HL-60/S4 treated with retinoic acid at 250 ng/mL for 4 days and 3 days (cell line): ENCODE measurements around the gene TK1.

Source experiments
- in situ Hi-C: fragments of 300-500 bp; cut with MboI; formaldehyde crosslinking; loops from 2 replicates; pipeline ENCODE4 v1.7.0; 2022; ENCODE audit warnings: low sequenced_read_pairs

TK1 gene

DNA sequence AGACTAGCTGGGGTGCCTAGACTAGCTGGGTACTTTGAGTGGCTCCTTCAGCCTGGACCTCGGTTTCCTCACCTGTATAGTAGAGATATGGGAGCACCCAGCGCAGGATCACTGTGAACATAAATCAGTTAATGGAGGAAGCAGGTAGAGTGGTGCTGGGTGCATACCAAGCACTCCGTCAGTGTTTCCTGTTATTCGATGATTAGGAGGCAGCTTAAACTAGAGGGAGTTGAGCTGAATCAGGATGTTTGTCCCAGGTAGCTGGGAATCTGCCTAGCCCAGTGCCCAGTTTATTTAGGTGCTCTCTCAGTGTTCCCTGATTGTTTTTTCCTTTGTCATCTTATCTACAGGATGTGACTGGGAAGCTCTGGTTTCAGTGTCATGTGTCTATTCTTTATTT lies 36.2 kb upstream of the TK1 start:
- in situ Hi-C loops: no loop called here

DNA sequence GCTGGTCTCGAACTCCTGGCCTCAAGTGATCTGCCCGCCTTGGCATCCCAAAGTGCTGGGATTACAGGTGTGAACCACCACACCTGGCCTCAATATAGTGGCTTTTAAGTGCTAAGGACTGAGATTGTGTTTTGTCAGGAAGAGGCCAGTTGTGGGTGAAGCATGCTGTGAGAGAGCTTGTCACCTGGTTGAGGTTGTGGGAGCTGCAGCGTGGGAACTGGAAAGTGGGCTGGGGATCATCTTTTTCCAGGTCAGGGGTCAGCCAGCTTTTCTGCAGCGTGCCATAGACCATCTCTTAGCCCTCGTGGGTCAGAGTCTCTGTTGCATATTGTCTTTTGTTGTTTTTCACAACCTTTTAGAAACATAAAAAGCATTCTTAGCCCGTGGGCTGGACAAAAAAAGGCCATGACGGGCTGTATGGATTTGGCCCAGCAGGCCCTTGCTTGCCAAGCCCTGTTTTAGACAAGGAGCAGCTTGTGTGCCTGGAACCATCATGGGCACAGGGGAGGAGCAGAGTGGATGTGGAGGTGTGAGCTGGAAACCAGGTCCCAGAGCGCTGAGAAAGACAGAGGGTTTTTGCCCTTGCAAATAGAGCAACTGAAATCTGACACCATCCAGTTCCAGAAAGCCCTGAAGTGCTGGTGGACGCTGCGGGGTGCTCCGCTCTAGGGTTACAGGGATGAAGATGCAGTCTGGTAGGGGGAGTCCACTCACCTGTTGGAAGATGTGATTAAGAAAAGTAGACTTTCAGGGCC lies 32.7 kb upstream of the TK1 start:
- in situ Hi-C loops: no loop called here

DNA sequence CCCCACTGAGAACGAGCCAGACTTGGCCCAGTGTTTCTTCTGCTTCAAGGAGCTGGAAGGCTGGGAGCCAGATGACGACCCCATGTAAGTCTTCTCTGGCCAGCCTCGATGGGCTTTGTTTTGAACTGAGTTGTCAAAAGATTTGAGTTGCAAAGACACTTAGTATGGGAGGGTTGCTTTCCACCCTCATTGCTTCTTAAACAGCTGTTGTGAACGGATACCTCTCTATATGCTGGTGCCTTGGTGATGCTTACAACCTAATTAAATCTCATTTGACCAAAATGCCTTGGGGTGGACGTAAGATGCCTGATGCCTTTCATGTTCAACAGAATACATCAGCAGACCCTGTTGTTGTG lies 27.8 kb upstream of the TK1 start:
- in situ Hi-C loops: no loop called here

DNA sequence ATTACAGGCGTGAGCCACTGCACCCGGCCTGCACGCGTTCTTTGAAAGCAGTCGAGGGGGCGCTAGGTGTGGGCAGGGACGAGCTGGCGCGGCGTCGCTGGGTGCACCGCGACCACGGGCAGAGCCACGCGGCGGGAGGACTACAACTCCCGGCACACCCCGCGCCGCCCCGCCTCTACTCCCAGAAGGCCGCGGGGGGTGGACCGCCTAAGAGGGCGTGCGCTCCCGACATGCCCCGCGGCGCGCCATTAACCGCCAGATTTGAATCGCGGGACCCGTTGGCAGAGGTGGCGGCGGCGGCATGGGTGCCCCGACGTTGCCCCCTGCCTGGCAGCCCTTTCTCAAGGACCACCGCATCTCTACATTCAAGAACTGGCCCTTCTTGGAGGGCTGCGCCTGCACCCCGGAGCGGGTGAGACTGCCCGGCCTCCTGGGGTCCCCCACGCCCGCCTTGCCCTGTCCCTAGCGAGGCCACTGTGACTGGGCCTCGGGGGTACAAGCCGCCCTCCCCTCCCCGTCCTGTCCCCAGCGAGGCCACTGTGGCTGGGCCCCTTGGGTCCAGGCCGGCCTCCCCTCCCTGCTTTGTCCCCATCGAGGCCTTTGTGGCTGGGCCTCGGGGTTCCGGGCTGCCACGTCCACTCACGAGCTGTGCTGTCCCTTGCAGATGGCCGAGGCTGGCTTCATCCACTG lies 27.3 kb upstream of the TK1 start, which contains the start of gene BIRC5:
Gene BIRC5, plus strand, starts transcription at position 238 of the 690 bp plus-strand sequence. Its CDS starts 64 bp downstream, at position 302.
- in situ Hi-C loops: no loop called here

DNA sequence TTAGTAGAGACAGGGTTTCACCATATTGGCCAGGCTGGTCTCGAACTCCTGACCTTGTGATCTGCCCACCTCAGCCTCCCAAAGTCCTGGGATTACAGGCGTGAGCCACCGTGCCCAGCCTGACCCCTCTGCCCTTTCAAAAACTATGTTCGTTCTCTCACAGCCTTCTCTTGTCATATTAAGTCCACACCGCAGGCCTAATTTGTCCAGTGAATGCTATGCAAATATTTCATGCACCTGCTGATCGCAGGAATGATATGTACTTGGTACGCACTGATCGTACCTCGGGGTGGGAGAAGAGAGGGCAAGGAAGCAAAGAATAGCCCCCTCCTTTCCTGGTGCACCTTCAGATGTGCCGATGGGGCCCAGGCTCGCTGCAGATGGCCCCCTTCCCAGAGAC lies 24.2 kb upstream of the TK1 start:
- in situ Hi-C loops: no loop called here

DNA sequence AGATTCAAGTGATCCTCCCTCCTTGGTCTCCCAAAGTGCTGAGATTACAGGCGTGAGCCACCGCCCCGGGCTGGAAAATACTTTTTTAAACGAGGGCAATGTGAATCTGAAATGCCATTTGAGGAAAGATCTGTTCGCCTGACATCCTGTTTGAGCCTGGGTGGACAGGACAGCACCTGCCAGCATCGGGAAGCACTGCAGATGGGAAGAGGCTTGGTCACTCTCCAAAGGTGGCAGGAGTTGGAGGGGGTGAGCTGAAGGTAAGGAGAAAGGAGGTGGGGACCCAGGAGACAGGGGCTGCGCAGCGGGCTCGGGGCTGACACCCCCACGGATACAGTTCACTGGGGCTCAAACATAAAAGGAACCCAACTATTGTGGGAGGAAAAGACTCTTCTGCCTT lies 23.3 kb upstream of the TK1 start:
- in situ Hi-C loops: no loop called here

DNA sequence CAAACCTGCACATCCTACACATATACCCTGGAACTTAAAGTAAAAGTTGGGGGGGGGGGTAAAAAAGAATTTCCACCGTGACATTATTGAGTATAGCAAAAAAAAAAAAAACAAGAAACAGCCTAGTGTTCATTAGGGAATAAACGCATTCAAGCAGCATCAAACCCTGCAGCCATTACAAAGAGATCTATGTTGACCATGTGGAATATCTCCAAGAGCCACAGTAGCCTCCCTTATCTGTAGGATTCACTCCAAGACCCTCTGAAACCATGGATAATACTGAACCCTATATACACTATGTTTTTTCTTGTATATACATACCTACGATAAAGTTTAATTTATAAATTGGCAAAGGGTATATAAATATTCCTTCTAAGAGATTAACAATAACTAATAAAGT lies 21.6 kb upstream of the TK1 start:
- in situ Hi-C loops: no loop called here

DNA sequence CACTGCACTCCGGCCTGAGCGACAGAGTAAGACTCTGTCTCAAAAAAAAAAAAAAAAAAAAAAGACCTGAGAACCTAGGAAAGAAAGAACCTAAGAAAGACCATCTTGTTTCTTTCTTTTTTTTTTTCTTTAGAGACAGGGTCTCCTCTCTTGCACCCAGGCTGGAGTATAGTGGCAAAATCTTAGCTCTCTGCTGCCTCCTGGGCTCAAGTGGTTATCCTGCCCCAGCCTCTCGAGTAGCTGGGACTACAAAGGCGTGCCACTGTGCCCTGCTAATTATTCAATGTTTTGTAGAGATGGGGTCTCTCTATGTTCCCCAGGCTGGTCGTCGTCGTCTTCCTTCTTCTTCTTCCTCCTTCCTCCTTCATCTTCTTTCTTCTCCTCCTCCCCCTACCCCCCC lies 19.4 kb upstream of the TK1 start:
- in situ Hi-C loops: no loop called here

DNA sequence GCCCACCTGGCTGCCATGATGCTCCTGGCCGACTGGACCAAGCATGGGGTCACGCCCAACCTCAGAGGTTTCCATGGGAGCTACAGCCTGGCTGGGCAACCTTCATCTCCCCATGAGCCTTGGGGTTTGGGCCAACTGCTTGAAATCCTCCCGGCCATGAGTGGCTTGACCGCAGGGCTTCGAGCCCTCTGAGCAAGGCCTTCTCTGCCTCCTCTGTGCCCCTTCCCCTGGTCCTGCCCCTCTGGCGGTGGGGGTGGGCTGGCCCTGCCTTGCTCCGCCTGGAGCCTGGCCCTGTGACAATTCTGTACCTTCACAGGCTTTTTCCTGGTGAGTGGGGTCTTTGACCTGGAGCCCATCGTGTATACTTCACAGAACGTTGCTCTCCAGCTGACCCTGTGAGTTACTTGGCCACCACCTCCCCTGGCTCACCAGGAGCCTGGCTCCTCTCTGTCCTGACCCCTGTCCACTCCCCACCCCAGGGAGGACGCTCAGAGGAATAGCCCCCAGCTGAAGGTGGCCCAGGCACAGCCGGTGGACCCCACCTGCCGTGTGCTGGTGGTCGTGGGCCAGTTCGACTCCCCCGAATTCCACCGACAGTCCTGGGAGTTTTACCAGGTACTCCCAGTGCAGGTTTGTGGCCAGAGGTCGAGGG lies 18.4 kb upstream of the TK1 start:
- in situ Hi-C loops: no loop called here

DNA sequence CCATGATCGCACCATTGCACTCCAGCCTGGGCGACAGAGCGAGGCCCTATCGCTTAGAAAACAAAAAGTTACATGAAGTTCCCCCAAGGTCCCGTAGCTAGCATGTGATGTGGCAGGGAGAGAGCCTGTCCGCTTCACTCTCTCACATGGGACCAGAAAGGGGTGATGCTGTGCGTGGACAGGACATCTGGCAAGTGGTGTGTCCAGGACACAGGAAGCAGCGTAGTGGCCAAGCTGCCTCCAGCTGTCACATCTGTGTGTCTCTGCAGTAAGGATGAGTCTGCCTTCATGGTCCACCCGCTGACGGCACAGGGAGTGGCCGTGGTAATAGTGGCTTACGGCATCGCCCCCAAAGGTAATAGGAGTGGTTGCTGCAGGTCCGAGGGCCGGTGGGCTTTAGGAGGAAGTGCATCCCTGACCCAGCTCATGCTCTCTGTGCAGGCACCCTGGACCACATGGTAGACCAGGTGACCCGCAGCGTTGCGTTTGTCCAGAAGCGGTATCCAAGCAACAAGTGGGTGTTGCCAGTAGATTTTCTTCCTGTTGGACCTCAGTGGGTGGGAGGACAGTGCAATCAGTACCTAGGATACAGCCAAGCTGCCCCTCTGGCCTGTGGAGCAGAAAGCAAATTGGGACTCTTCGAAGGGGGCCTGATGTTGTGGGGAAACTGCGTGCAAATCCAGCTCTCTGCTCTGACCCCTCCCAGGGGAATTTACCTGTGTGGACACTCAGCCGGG lies 17.7 kb upstream of the TK1 start:
- in situ Hi-C loops: no loop called here

DNA sequence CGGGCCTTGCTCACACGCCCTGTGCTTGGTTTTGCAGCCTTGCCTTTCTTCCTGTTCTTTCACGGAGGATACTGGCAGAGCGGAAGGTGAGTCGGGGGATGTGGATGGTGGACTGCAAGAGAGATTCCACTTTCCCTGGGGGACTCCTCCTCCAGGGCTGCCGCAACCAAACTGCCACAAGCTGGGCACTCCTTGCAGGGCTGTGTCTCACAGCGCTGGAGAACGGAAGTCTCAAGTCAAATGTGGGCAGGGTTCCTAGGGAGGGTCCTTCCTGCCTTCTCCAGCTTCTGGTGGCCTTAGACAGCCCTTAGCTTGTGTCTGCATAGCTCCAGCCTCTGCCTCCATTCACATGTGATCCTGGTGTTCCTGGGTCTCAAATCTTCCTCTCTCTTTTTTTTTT lies 15.8 kb upstream of the TK1 start:
- in situ Hi-C loops: no loop called here

DNA sequence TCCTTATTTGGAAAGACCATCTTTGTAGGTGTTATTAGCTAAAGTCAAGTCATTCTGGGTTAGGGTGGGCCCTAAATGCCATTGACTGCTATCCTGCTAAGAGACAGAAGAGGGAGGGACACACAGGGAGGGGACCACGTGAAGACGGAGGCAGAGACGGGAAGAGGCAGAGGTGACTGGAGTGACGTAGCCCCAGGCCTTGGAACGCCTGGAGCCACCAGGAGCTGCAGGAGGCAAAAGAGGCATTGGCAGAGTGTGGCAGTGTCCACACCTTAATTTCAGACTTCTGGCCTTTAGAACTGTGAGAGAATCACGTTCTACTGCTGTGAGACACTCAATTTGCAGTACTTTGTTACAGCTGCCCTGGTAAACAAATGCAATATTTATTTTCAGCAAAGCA lies 13.6 kb upstream of the TK1 start:
- in situ Hi-C loops: no loop called here

DNA sequence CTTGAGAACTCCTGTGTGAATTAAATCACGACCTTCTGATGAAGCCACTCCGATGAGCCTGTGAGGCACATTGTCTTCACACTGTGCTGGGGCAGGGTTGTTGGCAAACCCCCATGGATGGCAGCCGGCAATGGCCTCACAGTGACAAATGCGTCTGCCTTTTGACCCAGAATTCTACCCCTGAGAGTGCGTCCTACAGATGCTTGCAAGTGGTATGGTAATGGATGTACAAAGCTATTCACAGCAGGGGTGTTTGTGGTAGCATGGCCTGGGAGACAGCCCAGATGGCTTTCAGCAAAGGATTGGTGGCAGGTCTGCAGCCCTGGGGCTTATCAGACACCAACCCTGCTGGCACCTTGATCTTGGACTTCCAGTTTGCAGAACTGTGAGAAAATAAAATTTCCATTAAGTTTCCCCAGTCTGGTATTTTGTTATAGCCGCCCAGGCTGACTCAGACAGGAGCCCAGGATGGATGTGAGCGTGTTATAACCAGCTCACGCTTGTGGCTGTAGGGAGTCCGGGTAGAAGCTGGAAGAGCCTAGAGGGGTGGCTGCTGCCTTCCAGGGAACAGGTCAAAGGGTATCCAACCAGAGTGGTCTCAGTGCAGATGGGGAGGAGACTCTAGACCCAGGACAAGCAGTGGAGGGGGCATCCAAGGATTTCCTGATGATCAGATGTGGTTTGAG lies 10.4 kb upstream of the TK1 start:
- in situ Hi-C loops: no loop called here

DNA sequence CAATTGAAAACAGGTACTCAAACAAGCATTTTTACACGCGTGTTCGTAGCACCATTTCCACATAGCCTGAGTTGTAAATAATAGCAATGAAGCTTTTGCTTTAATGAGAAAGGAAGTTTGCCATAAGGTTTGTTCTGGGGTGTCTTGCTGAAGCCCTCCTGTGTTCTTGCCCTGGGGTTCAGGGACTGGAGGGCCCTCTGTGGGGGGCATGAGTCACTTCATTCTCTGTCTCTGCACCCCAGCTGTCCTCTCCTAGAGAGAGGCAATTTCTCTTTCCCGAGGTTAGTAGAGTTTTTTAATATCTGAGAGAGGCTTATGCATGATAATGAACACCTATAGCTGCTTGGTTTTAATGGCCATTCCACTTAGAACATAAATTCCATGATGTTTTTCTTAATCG lies 9.9 kb upstream of the TK1 start:
- in situ Hi-C loops: no loop called here

DNA sequence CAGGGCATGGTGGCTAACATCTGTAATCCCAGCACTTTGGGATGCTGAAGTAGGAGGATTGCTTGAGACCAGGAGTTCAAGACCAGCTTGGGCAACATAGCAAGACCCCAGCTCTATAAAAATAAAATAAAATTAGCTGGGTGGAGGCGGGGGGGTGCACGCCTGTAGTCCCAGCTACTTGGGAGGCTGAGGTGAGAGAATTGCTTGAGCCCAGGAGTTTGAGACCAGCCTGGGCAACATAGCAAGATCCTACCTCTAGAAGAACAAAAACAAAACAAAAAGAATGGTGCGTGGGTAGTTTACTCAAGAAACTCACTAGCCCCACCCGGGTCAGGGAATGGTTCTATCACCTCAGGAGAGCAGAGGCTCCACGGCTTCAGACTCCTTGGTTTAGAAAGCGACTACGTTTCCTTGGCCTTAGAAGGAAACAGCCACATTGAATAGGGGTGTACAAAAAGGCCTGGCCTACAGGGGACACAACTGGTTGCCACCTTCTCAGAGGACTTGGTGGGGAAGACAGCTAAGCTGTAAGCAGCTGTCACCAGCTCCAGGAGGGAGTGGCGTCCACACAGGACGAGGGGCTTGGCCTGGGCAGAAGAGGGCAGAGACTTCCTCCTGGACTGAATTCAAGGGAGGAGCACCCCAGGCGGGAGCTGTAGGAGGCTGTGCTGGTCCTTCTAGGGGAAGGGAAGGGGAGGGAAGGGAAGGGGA lies 716 bp downstream of the TK1 start:
- in situ Hi-C loops: no loop called here

DNA sequence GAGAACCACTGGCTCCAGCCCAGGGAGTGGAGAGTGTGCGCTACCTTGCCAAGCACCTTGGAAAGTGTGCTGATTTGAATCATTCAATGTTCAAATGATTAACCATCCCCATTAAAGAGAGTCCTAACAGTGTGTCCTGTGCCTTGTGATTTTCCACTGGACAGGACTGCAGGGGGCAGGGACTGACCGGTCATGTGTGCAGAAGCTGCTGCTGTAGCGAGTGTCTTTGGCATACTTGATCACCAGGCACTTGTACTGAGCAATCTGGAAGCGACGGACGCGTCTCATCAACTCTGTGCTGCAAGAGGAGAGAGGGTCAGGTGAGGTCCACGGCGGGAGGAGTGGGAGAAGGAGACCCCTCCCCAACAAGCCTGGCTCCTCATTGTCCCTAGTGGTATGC lies 2.0 kb downstream of the TK1 start:
- in situ Hi-C loops: no loop called here

DNA sequence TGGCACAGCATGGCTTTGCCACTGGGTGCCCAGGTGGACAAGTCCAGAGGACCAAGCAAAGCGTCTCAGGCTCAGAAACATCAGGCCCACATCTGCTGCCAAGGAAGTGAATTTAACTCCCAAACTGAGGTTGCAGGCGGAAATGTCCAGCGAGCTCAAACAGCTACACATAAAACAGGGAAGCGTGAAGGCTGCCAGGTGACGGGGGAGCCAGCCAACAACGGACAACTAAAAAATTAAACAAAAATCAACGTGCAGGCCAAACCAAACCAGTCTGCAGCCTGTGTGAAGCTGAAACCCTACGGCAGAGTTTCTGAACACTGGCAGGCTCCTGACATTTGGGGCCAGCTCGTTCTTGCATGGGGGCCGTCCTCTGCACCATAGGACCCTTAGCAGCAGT lies 2.5 kb downstream of the TK1 start:
- in situ Hi-C loops: no loop called here

DNA sequence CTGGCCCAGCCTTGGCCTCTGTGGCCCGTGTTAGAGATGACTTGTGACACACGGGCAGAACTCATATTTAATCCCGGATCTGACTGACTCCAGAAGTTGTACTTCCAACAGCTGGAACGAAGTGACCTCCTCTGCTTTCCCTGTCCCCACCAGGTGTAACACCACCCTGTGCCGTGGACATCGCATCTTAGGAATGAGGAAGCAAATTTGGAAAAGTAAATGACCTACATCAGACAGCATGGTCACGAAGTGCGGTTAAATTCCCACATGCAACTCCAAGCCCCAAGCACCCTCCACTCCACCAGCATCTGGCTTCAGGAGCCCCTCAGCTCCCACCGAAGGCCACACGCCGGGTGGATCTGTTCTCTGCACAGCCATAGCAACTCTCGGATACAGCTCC lies 2.9 kb downstream of the TK1 start:
- in situ Hi-C loops: no loop called here

DNA sequence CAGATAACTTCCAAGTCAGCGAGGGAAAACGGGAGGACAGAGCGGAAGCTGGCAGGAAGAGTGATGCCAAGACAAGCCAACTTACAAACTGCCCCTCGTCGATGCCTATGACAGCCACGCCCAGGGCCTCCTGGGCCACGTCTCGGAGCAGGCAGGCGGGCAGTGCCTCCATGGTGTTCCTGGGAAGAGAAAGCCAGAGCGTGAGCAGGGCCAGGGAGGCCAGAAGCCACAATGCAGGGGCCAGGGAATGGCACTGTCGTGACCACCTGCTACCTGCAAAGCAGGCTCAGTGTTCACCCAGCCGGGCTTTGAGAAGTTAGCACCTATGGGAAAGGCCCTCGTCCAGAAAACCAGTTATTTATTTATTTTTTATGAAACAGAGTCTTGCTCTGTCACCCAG lies 4.3 kb downstream of the TK1 start:
- in situ Hi-C loops: no loop called here

DNA sequence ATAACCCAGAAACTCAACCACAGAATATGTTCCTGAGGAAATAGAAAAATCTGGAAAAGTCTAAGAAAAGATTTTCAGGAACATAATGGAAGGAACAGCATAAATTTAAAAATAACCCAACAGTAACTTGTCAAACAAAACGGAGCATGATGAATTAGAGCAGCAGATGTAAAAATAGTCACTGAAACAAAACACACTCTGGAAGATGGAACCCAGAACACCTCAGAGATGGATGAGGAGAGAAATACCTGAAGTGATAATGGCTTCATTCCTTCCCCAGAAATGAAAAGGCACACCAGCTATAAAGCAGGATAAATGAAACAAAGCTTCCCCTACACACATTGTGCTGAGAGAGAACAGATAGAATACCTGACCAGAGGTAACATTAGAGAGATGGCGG lies 6.3 kb downstream of the TK1 start:
- in situ Hi-C loops: no loop called here
